Measurements from ENCODE around the gene ZNF837. TPM values are rescaled to one million over a fixed set of nuclear protein-coding genes. Genes with fewer than 3 reads are reported as not detected.
A peak's percentile ranks its signal among the peaks of the same experiment; 100 is the strongest.

ZNF837 gene
- polyA plus RNA-seq, 1 donor (not counting 4 experiments of a cell fraction or from before 2014, with no cell fraction given) = 0.29 TPM

DNA sequence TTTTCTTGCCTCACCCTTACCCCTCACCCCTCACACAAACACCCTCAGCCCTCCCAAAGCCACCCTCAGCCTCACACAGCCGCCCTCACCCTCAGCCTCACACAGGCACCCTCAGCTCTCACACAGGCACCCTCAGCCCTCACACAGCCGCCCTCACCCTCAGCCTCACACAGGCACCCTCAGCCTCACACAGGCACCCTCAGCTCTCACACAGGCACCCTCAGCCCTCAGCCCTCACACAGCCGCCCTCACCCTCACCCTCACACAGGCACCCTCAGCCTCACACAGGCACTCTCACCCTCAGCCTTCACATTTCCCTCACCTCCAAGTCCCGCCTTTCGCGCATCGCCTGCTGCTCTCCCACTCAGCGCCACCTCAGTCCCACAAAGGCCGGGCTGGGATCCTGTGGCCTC, 54.3 kb downstream of the ZNF837 start:
- no peaks in the 10 kb centered on the region for H3K27me3 ChIP-seq (ENCODE audit: control insufficient read depth, extremely low read depth, insufficient read depth, low read length)
- no peaks in the 10 kb centered on the region for H4K20me1 ChIP-seq (ENCODE audit: control insufficient read depth, extremely low read depth, insufficient read depth, low read length)
- H3K9me1 ChIP-seq (ENCODE audit: control insufficient read depth, extremely low read depth, insufficient read depth, low read length) = peaks cover 2% of the 10 kb centered on the region
- no peak for FAIRE-seq
- H3K4me3 ChIP-seq (ENCODE audit: control insufficient read depth in 2 of 3, extremely low read depth in 1 of 3, insufficient read depth in 2 of 3, low read depth in 1 of 3, low read length in 3 of 3) = peak overlapping the region; percentile 82 to 86 (median 83)
- peak overlapping the region; percentile 94 for H3K9ac ChIP-seq (ENCODE audit: control insufficient read depth, extremely low read depth, insufficient read depth, low read length)
- peak overlapping the region; percentile 93 for H3K4me2 ChIP-seq (ENCODE audit: control insufficient read depth, extremely low read depth, insufficient read depth, low read depth, low read length)
- peaks cover 43% of the 10 kb centered on the region for H3K79me2 ChIP-seq (ENCODE audit: control insufficient read depth, insufficient read depth, low read length)
- H3K27ac ChIP-seq (ENCODE audit: control insufficient read depth, insufficient read depth, low read length) = peak overlapping the region; percentile 85
- dilution Hi-C loops (cut with MboI; ENCODE audit: extremely low pct_ligation_motif_present, low sequenced_read_pairs) = no loop called here
- H2AFZ ChIP-seq (ENCODE audit: control insufficient read depth, low read length) = peak overlapping the region; percentile 100
- peaks cover 28% of the 10 kb centered on the region for H3K4me1 ChIP-seq (ENCODE audit: control insufficient read depth, extremely low read depth, insufficient read depth, low read length)
- no peaks in the 10 kb centered on the region for H3K9me3 ChIP-seq (ENCODE audit: control insufficient read depth, low read depth, low read length)
- TF ChIP-seq, protein P1, sequence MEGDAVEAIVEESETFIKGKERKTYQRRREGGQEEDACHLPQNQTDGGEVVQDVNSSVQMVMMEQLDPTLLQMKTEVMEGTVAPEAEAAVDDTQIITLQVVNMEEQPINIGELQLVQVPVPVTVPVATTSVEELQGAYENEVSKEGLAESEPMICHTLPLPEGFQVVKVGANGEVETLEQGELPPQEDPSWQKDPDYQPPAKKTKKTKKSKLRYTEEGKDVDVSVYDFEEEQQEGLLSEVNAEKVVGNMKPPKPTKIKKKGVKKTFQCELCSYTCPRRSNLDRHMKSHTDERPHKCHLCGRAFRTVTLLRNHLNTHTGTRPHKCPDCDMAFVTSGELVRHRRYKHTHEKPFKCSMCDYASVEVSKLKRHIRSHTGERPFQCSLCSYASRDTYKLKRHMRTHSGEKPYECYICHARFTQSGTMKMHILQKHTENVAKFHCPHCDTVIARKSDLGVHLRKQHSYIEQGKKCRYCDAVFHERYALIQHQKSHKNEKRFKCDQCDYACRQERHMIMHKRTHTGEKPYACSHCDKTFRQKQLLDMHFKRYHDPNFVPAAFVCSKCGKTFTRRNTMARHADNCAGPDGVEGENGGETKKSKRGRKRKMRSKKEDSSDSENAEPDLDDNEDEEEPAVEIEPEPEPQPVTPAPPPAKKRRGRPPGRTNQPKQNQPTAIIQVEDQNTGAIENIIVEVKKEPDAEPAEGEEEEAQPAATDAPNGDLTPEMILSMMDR (optimal IDR thresholded peaks at IDR 0.05 in 1 of 3, IDR thresholded peaks at IDR 0.05 in 1 of 3, conservative IDR thresholded peaks at IDR 0.05 in 1 of 3; ENCODE audit: extremely low read depth in 1 of 3, insufficient read depth in 2 of 3, low read length in 3 of 3) = no peak
- no peak for TF ChIP-seq EZH2 (IDR thresholded peaks at IDR 0.05; ENCODE audit: low read length)
- H3K36me3 ChIP-seq (ENCODE audit: control insufficient read depth in 2 of 2, extremely low read depth in 1 of 2, insufficient read depth in 2 of 2, low read length in 2 of 2) = peaks cover 5 to 8% of the 10 kb centered on the region in 2 experiments
- no peak for DNase-seq (ENCODE audit: low read depth, low spot score)

DNA sequence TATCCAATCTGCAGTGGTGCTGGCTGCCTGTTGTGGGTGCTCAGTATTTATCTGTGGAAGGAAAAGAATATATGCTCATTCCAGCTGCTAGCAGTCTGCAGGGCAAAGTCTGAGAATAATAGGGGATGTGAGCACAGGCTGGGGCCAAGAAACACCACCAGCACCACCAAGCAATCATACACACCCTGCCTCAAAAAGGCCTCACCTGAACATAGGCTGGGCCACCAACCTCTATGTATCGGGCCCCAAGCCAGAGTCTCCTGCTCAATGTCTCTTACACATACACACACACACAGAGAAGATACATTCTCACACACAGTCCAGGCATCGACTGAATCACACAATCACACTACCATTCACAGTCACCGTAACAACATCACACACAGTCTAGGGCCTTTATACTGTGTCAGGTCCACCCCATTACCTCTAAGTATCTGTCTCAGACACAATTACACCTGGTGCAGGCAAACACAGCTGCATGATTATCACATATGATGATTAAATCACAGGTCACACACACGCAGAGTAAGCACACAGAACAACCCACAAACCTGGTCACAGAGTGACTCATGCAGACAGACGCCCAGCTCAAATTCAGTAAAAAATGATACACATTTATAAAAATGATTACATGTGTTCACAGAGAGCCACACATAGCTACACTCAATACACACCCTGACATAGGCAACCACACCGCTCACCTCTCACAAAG, 55.4 kb downstream of the ZNF837 start:
- Histone ChIP-seq H3K9ac (ENCODE audit: control insufficient read depth, extremely low read depth, insufficient read depth, low read length) (peak overlapping the region; percentile 94), H3K4me3 (ENCODE audit: control insufficient read depth in 2 of 3, extremely low read depth in 1 of 3, insufficient read depth in 2 of 3, low read depth in 1 of 3, low read length in 3 of 3) (peak overlapping the region; percentile 82 to 86 (median 83)), H3K27ac (ENCODE audit: control insufficient read depth, insufficient read depth, low read length) (peak overlapping the region; percentile 85), H2AFZ (ENCODE audit: control insufficient read depth, low read length) (no peak overlapping the region), H3K36me3 (ENCODE audit: control insufficient read depth in 2 of 2, extremely low read depth in 1 of 2, insufficient read depth in 2 of 2, low read length in 2 of 2) (peaks cover 5 to 11% of the 10 kb centered on the region in 2 experiments), H3K4me2 (ENCODE audit: control insufficient read depth, extremely low read depth, insufficient read depth, low read depth, low read length) (peak overlapping the region; percentile 93), H3K4me1 (ENCODE audit: control insufficient read depth, extremely low read depth, insufficient read depth, low read length) (peaks cover 24% of the 10 kb centered on the region), H3K9me1 (ENCODE audit: control insufficient read depth, extremely low read depth, insufficient read depth, low read length) (peaks cover 2% of the 10 kb centered on the region), H3K79me2 (ENCODE audit: control insufficient read depth, insufficient read depth, low read length) (peaks cover 43% of the 10 kb centered on the region), H4K20me1 (ENCODE audit: control insufficient read depth, extremely low read depth, insufficient read depth, low read length) (no peaks in the 10 kb centered on the region), H3K9me3 (ENCODE audit: control insufficient read depth, low read depth, low read length) (no peaks in the 10 kb centered on the region), H3K27me3 (ENCODE audit: control insufficient read depth, extremely low read depth, insufficient read depth, low read length) (no peaks in the 10 kb centered on the region)
- TF ChIP-seq EZH2 (IDR thresholded peaks at IDR 0.05; ENCODE audit: low read length) = no peak
- TF ChIP-seq, protein P1 (optimal IDR thresholded peaks at IDR 0.05 in 1 of 3, IDR thresholded peaks at IDR 0.05 in 1 of 3, conservative IDR thresholded peaks at IDR 0.05 in 1 of 3; ENCODE audit: extremely low read depth in 1 of 3, insufficient read depth in 2 of 3, low read length in 3 of 3) = no peak
- DNase-seq (ENCODE audit: low read depth, low spot score) (peak; percentile 65), FAIRE-seq (no peak)
- dilution Hi-C loops (cut with MboI; ENCODE audit: extremely low pct_ligation_motif_present, low sequenced_read_pairs) = no loop called here
